Tibial nerve (tissue), 4 donors: Measurements from ENCODE around the gene SSC4D. TPM values are rescaled to one million over a fixed set of nuclear protein-coding genes. Genes with fewer than 3 reads are reported as not detected.

Experiments used
- DNase-seq, 2 donors: peaks; one replicate each; pipeline ENCODE4 v3.0.0-alpha.2; 2019; ENCODE audit warnings: low spot score in 2 of 2
- H3K27ac ChIP-seq, 4 donors: fragments of 200-600 bp; sonication (generic) in 3 of 4; one replicate each; pipeline ENCODE4 v1.5.1; 2017 to 2019; ENCODE audit warnings: mild to moderate bottlenecking in 1 of 4
- H3K27me3 ChIP-seq, 2 donors: fragments of 200-600 bp; sonication (generic) in 1 of 2; one replicate each; pipeline versions ENCODE4 v1.5.1 to v1.6.0; 2017 to 2019
- H3K36me3 ChIP-seq, 3 donors: fragments of 200-600 bp; sonication (generic); one replicate each; pipeline ENCODE4 v1.5.1; 2018 to 2019
- H3K4me1 ChIP-seq, 4 donors: fragments of 200-600 bp; sonication (generic) in 3 of 4; one replicate each; pipeline ENCODE4 v1.5.1; 2017 to 2019
- H3K4me3 ChIP-seq, 4 donors: fragments of 200-600 bp; sonication (generic) in 3 of 4; one replicate each; pipeline ENCODE4 v1.5.1; 2017 to 2019; ENCODE audit warnings: mild to moderate bottlenecking in 1 of 4, moderate library complexity in 1 of 4
- H3K9me3 ChIP-seq, 4 donors: fragments of 200-600 bp; sonication (generic) in 3 of 4; one replicate each; pipeline ENCODE4 v1.5.1; 2017 to 2019
- EP300 ChIP-seq, 2 donors: sonication (generic); formaldehyde crosslinking; IDR thresholded peaks; one replicate each; pipeline ENCODE4 v1.6.1; 2017; ENCODE audit warnings: antibody characterized with exemption in 2 of 2, mild to moderate bottlenecking in 1 of 2
- POLR2A ChIP-seq, 2 donors: fragments of 450-650 bp; IDR thresholded peaks; one replicate each; pipeline ENCODE4 v1.6.1; 2017; ENCODE audit warnings: antibody characterized with exemption in 2 of 2, mild to moderate bottlenecking in 2 of 2, moderate library complexity in 2 of 2
- WGBS, 2 donors: methylation state at CpG; one replicate each; pipeline ENCODE4 v1.1.5; 2018; 5-methylcytosine and 5-hydroxymethylcytosine counted together
- total RNA-seq, 4 donors: library from RNA; depleted of rRNA; stranded (reverse); fragments of >200 nt; gene quantifications; one replicate each; pipeline ENCODE4 v1.1.0, GENCODE V29; 2016
- TF ChIP-seq, protein P1 (sequence below), 5 experiments: fragments of 200-600 bp in 3 of 5; fragments of 450-650 bp in 2 of 5; sonication (generic) in 3 of 5; IDR thresholded peaks; one replicate each; pipeline ENCODE4 v1.5.1; 2016 to 2019; ENCODE audit warnings: antibody characterized with exemption in 5 of 5, mild to moderate bottlenecking in 3 of 5, moderate library complexity in 2 of 5

Gene SSC4D
- total RNA-seq, 4 donors from 2014 or later = 0.84 TPM; not detected in 3

DNA sequence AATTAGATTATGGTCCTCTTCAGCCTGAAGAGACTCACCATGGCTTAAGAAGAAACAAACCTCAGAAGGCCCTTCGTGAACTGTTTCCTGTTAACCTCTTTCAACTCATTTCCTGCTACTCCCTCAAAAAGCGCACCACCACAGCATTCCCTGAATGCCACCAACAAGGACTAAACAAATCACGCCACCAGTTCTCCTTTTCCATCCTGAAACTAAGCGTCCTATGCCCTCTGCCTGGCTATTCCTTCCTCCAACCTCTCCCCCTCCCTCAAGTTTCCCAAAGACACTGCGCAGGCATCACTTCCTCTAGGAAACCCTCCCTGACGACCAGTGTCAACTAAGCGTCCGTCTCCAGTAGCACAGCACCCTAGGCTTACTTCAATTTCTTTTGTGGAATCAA, 62.7 kb downstream of the SSC4D start:
- Histone ChIP-seq H3K4me3 (no peak overlapping the region), H3K27ac (peak overlapping the region in 1 of 4 donors; percentile 21), H3K9me3 (no peaks in the 10 kb centered on the region), H3K4me1 (peaks cover 0 to 50% (median 1%) of the 10 kb centered on the region in 4 donors), H3K36me3 (peaks cover 0 to 74% (median 0%) of the 10 kb centered on the region in 3 donors), H3K27me3 (no peaks in the 10 kb centered on the region)
- WGBS, 2 donors = 74 to 81% methylated on average over 8 of the region's 8 CpGs
- TF ChIP-seq, protein P1, sequence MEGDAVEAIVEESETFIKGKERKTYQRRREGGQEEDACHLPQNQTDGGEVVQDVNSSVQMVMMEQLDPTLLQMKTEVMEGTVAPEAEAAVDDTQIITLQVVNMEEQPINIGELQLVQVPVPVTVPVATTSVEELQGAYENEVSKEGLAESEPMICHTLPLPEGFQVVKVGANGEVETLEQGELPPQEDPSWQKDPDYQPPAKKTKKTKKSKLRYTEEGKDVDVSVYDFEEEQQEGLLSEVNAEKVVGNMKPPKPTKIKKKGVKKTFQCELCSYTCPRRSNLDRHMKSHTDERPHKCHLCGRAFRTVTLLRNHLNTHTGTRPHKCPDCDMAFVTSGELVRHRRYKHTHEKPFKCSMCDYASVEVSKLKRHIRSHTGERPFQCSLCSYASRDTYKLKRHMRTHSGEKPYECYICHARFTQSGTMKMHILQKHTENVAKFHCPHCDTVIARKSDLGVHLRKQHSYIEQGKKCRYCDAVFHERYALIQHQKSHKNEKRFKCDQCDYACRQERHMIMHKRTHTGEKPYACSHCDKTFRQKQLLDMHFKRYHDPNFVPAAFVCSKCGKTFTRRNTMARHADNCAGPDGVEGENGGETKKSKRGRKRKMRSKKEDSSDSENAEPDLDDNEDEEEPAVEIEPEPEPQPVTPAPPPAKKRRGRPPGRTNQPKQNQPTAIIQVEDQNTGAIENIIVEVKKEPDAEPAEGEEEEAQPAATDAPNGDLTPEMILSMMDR (IDR thresholded peaks at IDR 0.05) = no peak
- peak in 1 of 2 donors; percentile 9 for TF ChIP-seq EP300 (IDR thresholded peaks at IDR 0.05)
- TF ChIP-seq POLR2A (IDR thresholded peaks at IDR 0.05) = no peak
- no peak for DNase-seq

DNA sequence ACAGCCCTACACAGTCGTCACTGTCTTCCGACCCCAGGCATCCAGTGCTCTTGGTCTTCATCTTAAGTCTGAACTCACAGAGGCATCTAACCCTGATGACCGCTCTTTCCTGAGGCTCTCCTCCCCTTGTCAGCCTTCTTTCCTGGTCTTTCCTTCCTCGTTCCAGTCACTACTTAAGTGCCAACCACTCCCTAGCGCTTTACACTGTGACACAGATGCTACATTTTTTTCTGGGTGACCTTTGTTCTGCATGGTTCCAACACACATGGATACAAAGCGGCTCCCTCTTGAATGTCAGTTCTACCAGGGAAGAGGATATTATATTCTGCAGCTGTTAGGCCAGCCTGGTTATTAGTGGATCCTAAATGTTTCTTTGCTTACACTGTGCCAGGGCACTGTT, 63.4 kb downstream of the SSC4D start:
- DNase-seq = no peak
- peaks cover 0 to 74% (median 0%) of the 10 kb centered on the region in 3 donors for H3K36me3 ChIP-seq
- H3K27ac ChIP-seq = peak overlapping the region in 1 of 4 donors; percentile 21
- TF ChIP-seq EP300 (IDR thresholded peaks at IDR 0.05) = no peak
- no peak for TF ChIP-seq POLR2A (IDR thresholded peaks at IDR 0.05)
- TF ChIP-seq, protein P1 (IDR thresholded peaks at IDR 0.05) = no peak
- H3K27me3 ChIP-seq = no peaks in the 10 kb centered on the region
- no peak overlapping the region for H3K4me3 ChIP-seq
- WGBS, 2 donors = 81 to 92% methylated on average over 6 of the region's 6 CpGs
- peaks cover 0 to 51% (median 1%) of the 10 kb centered on the region in 4 donors for H3K4me1 ChIP-seq
- H3K9me3 ChIP-seq = no peaks in the 10 kb centered on the region

DNA sequence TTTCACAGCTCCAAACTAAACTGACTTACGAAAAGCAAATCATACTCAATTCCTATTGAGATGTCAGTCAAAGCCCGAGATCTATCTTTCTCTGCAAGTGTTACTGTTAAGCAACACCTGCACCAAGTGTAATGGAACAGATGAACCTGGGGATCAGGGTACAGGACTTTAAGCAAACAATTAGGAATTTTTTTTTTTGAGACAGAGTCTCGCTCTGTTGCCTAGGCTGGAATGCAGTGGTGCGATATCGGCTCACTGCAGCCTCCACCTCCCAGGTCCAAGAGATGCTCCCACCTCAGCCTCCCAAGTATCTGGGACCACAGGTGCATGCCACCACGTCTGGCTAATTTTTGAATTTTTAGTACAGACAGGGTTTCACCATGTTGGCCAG, 65.6 kb downstream of the SSC4D start:
- peaks cover 0 to 68% (median 0%) of the 10 kb centered on the region in 3 donors for H3K36me3 ChIP-seq
- no peak for DNase-seq
- 97 to 98% methylated on average over 6 of the region's 6 CpGs for WGBS, 2 donors
- TF ChIP-seq, protein P1 (IDR thresholded peaks at IDR 0.05) = no peak
- TF ChIP-seq POLR2A (IDR thresholded peaks at IDR 0.05) (no peak), EP300 (IDR thresholded peaks at IDR 0.05) (no peak)
- H3K4me1 ChIP-seq = peaks cover 0 to 54% (median 7%) of the 10 kb centered on the region in 4 donors
- no peak overlapping the region for H3K4me3 ChIP-seq
- H3K9me3 ChIP-seq = no peaks in the 10 kb centered on the region
- H3K27me3 ChIP-seq = no peaks in the 10 kb centered on the region
- H3K27ac ChIP-seq = no peak overlapping the region

DNA sequence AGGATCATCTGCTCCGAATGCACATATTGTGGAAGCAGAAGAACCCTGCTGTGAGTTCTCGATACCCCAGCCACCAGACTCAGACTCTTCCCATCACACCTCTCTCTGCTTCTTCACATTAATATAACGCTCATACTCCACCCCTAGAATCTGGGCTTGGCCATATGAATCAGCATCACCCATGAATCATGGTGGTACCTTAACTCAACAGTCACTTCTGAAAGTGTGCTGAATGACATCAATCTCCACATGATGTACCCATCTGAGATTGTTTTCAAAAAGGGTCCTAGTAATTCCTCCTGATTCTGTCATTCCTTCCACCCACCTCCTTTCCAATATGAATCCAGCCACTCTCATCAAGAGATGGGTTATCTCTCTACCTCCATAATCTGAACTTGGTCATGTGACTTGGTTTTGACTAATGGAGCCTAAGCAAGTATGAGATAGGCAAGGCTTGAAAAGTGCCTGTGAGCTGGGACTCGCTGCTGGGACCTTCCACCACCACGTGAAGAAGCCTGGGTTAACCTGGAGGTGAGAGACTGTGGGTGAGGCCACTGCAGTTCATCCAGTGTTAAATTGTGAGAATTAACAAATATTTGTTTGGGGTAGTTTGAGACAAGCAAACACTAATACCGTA, 66.1 kb downstream of the SSC4D start:
- Histone ChIP-seq H3K4me3 (no peak overlapping the region), H3K27ac (no peak overlapping the region), H3K36me3 (peaks cover 0 to 63% (median 0%) of the 10 kb centered on the region in 3 donors), H3K9me3 (no peaks in the 10 kb centered on the region), H3K27me3 (no peaks in the 10 kb centered on the region), H3K4me1 (peaks cover 0 to 56% (median 7%) of the 10 kb centered on the region in 4 donors)
- 93 to 96% methylated on average over 6 of the region's 6 CpGs for WGBS, 2 donors
- DNase-seq = no peak
- TF ChIP-seq, protein P1 (IDR thresholded peaks at IDR 0.05) = no peak
- no peak for TF ChIP-seq EP300 (IDR thresholded peaks at IDR 0.05)
- no peak for TF ChIP-seq POLR2A (IDR thresholded peaks at IDR 0.05)

DNA sequence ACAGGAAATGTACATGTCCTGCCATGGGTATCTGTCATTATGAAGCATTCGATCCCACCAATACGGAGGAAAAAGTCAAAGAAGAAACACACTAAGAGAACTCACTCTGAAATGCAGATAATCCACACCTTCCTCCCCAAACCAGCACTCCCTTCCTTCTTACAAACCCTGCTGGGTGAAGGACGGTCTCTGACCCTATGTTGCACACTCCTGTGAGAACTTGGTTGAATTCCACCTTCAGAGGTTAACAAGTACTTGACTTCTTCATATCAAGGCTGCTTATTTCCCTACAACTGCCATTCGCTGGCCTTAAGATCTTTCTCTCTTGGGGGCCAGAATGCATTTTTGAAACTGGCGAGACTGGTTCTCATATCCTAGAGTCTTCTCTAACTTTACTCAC, 67.3 kb downstream of the SSC4D start:
- WGBS, 2 donors = 85 to 90% methylated on average over 5 of the region's 5 CpGs
- peaks cover 0 to 59% (median 5%) of the 10 kb centered on the region in 4 donors for H3K4me1 ChIP-seq
- H3K4me3 ChIP-seq = no peak overlapping the region
- TF ChIP-seq EP300 (IDR thresholded peaks at IDR 0.05) (no peak), POLR2A (IDR thresholded peaks at IDR 0.05) (no peak)
- TF ChIP-seq, protein P1 (IDR thresholded peaks at IDR 0.05) = no peak
- DNase-seq = no peak
- no peaks in the 10 kb centered on the region for H3K27me3 ChIP-seq
- no peak overlapping the region for H3K27ac ChIP-seq
- H3K36me3 ChIP-seq = peaks cover 0 to 56% (median 0%) of the 10 kb centered on the region in 3 donors
- no peaks in the 10 kb centered on the region for H3K9me3 ChIP-seq
